ENCODE measurements around the gene KHDRBS1.

KHDRBS1 gene

GRCh38 chr1:32072622-32073298 lies 59.1 kb downstream of the KHDRBS1 start, which contains the start of gene TMEM39B (continued):
- no peak for TF ChIP-seq AEBP2 (tag by site-specific recombination; IDR thresholded peaks at IDR 0.05; ENCODE audit: borderline replicate concordance)
- no peak for TF ChIP-seq ZNF830 (tag by site-specific recombination; IDR thresholded peaks at IDR 0.05; ENCODE audit: low read depth)
- no peak for TF ChIP-seq HOXC10 (CRISPR knock-in tag; IDR thresholded peaks at IDR 0.05)
- no peak for TF ChIP-seq ZNF580 (tag by site-specific recombination; IDR thresholded peaks at IDR 0.05)
- peak; percentile 85 for TF ChIP-seq ZSCAN30 (tag by site-specific recombination; IDR thresholded peaks at IDR 0.05)
- peak; percentile 88 for TF ChIP-seq ZNF610 (tag by site-specific recombination; IDR thresholded peaks at IDR 0.05; ENCODE audit: borderline replicate concordance)
- no peak for TF ChIP-seq ZNF280C (tag by site-specific recombination; IDR thresholded peaks at IDR 0.05)
- no peak for TF ChIP-seq ZFHX2 (tag by site-specific recombination; conservative IDR thresholded peaks at IDR 0.05)
- TF ChIP-seq ZEB2 (tag by site-specific recombination; IDR thresholded peaks at IDR 0.05) = peak; percentile 98
- TF ChIP-seq ZSCAN4 (tag by site-specific recombination; IDR thresholded peaks at IDR 0.05) = peak; percentile 7; the same call in 1 of the 2 replicates
- TF ChIP-seq ZNF362 (tag by site-specific recombination; IDR thresholded peaks at IDR 0.05) = no peak
- TF ChIP-seq HOXD13 (CRISPR knock-in tag; IDR thresholded peaks at IDR 0.05; ENCODE audit: borderline replicate concordance) = no peak
- no peak for TF ChIP-seq ZNF16 (tag by site-specific recombination; IDR thresholded peaks at IDR 0.05; ENCODE audit: low read depth)
- no peak for TF ChIP-seq ZNF654 (tag by site-specific recombination; IDR thresholded peaks at IDR 0.05; ENCODE audit: low read depth)
- TF ChIP-seq TCF7L2 (IDR thresholded peaks at IDR 0.05; ENCODE audit: borderline replicate concordance, low read depth, low read length) = no peak
- peak; percentile 69 for TF ChIP-seq KLF8 (tag by site-specific recombination; IDR thresholded peaks at IDR 0.05)
- no peak for TF ChIP-seq ZNF701 (tag by site-specific recombination; IDR thresholded peaks at IDR 0.05)
- TF ChIP-seq KLF9 (tag by site-specific recombination; IDR thresholded peaks at IDR 0.05; ENCODE audit: low read depth) = peak; percentile 92
- no peak for TF ChIP-seq ZNF280D (tag by site-specific recombination; IDR thresholded peaks at IDR 0.05)
- TF ChIP-seq ZBTB21 (tag by site-specific recombination; IDR thresholded peaks at IDR 0.05) = peak; percentile 24; the same call in 1 of the 2 replicates
- peak; percentile 88 for TF ChIP-seq ZXDB (tag by site-specific recombination; IDR thresholded peaks at IDR 0.05)
- TF ChIP-seq ZNF354C (tag by site-specific recombination; IDR thresholded peaks at IDR 0.05; ENCODE audit: borderline replicate concordance, low read depth) = no peak
- no peak for TF ChIP-seq GFI1B (tag by site-specific recombination; IDR thresholded peaks at IDR 0.05)
- TF ChIP-seq ZNF221 (tag by site-specific recombination; IDR thresholded peaks at IDR 0.05; ENCODE audit: borderline replicate concordance) = no peak
- TF ChIP-seq ZNF24 (tag by site-specific recombination; IDR thresholded peaks at IDR 0.05) = peak; percentile 44
- no peak for TF ChIP-seq ZNF514 (tag by site-specific recombination; IDR thresholded peaks at IDR 0.05)
- TF ChIP-seq KLF1 (tag by site-specific recombination; IDR thresholded peaks at IDR 0.05) = peak; percentile 83
- TF ChIP-seq ZNF302 (tag by site-specific recombination; IDR thresholded peaks at IDR 0.05; ENCODE audit: low read depth) = no peak
- TF ChIP-seq ZNF561 (tag by site-specific recombination; IDR thresholded peaks at IDR 0.05; ENCODE audit: borderline replicate concordance) = peak; percentile 60; the same call in 1 of the 2 replicates
